HG03565 (cell line): Measurements from ENCODE around the gene NOD2.

Source experiments
- ATAC-seq: cut with Tn5 transposase; IDR thresholded peaks from one replicate; pipeline ENCODE4 v1.9.1; 2021; ENCODE audit warnings: mild to moderate bottlenecking, moderate library complexity; ENCODE audit not compliant: unreplicated experiment

Gene NOD2

GRCh38 chr16:50690177-50690576, 3.2 kb upstream of the NOD2 start:
- peak; percentile 41 for ATAC-seq

GRCh38 chr16:50692644-50692998, 785 bp upstream of the NOD2 start:
- ATAC-seq: no peak

- no peak for ATAC-seq
These were observed 800 bp downstream of the NOD2 start for GRCh38 chr16:50694206-50694605.

GRCh38 chr16:50695017-50696000, 1.9 kb downstream of the NOD2 start:
- no peak for ATAC-seq

GRCh38 chr16:50696126-50696525, 2.7 kb downstream of the NOD2 start:
- no peak for ATAC-seq

GRCh38 chr16:50696575-50697420, 3.4 kb downstream of the NOD2 start:
- peak; percentile 56 for ATAC-seq

- no peak for ATAC-seq
These were observed 4.0 kb downstream of the NOD2 start for GRCh38 chr16:50697421-50697715.

GRCh38 chr16:50697881-50698767, 4.7 kb downstream of the NOD2 start:
- peak; percentile 32 for ATAC-seq

GRCh38 chr16:50699326-50700159, 6.1 kb downstream of the NOD2 start:
- ATAC-seq: no peak

GRCh38 chr16:50702725-50703124, 9.3 kb downstream of the NOD2 start:
- no peak for ATAC-seq

GRCh38 chr16:50704245-50704644, 10.8 kb downstream of the NOD2 start:
- ATAC-seq: no peak

- ATAC-seq: no peak
These were observed 12.2 kb downstream of the NOD2 start for GRCh38 chr16:50705436-50706110.

GRCh38 chr16:50706250-50706649, 12.8 kb downstream of the NOD2 start:
- no peak for ATAC-seq

GRCh38 chr16:50708373-50709060, 15.1 kb downstream of the NOD2 start:
- ATAC-seq: no peak

GRCh38 chr16:50709061-50709684, 15.8 kb downstream of the NOD2 start:
- ATAC-seq: no peak

- ATAC-seq: no peak
These were observed 16.6 kb downstream of the NOD2 start for GRCh38 chr16:50709980-50710379.

GRCh38 chr16:50711040-50711439, 17.6 kb downstream of the NOD2 start:
- no peak for ATAC-seq

GRCh38 chr16:50711862-50712559, 18.6 kb downstream of the NOD2 start:
- no peak for ATAC-seq
